ENCODE measurements around the gene OR1D5. TPM values are rescaled to one million over a fixed set of nuclear protein-coding genes. Genes with fewer than 3 reads are reported as not detected.
"Not testable (repeated sequence)": the region's sequence is repeated elsewhere in the genome, so short reads cannot be mapped to it uniquely, and the experiment has no call there.

Gene OR1D5
- total RNA-seq, 1 donor from 2014 or later = not detected

GRCh38 chr17:3033248-3033640 lies 30.2 kb downstream of the OR1D5 start:
- TF ChIP-seq CTCF (IDR thresholded peaks at IDR 0.05) = no peak
- intact Hi-C loops (cut with DNase I) = no loop called here
- no peak for DNase-seq (ENCODE audit: low spot score in 2 of 2)

GRCh38 chr17:3032258-3033247 lies 30.9 kb downstream of the OR1D5 start:
- DNase-seq (ENCODE audit: low spot score in 2 of 2) = peak in 1 of 2 donors; percentile 45
- Histone ChIP-seq H3K4me3 (no peak overlapping the region), H3K9me3 (no peaks in the 10 kb centered on the region), H3K27me3 (no peaks in the 10 kb centered on the region), H3K27ac (no peak overlapping the region), H3K36me3 (no peaks in the 10 kb centered on the region), H3K4me1 (no peaks in the 10 kb centered on the region)
- no peak for TF ChIP-seq CTCF (IDR thresholded peaks at IDR 0.05)
- intact Hi-C loops (cut with DNase I) = no loop called here

More at GRCh38 chr17:3033248-3033640, 30.2 kb downstream of the OR1D5 start:
- no peaks in the 10 kb centered on the region for H3K9me3 ChIP-seq
- H3K27ac ChIP-seq = no peak overlapping the region
- no peaks in the 10 kb centered on the region for H3K36me3 ChIP-seq
- H3K27me3 ChIP-seq = no peaks in the 10 kb centered on the region
- no peak overlapping the region for H3K4me3 ChIP-seq
- H3K4me1 ChIP-seq = no peaks in the 10 kb centered on the region

- H3K27me3 ChIP-seq; intact Hi-C loops (cut with DNase I); H3K4me1 ChIP-seq; H3K27ac ChIP-seq; H3K9me3 ChIP-seq; H3K36me3 ChIP-seq; H3K4me3 ChIP-seq: not testable (repeated sequence)
- peak in 1 of 2 donors; percentile 38 for DNase-seq (ENCODE audit: low spot score in 2 of 2)
Measured at GRCh38 chr17:3030852-3031470, 32.4 kb downstream of the OR1D5 start.

DNA sequence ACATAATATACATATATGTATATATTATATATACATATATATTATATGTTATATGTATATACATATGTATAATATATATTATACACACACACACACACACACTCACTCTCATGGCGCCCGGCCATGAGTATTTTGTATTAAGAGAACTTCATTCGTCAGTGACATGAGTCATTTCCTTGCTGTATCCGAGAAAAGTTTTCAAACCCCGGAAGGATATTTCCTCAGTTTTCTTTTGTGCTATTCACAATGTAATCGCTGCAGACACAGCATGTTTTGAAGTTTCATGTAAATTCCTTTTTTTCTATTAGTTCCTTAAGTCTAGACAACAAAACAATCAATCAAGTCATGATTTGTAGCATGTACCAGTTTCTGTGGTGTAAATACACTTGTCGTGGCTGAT lies 33.3 kb downstream of the OR1D5 start:
- TF ChIP-seq CTCF (IDR thresholded peaks at IDR 0.05) = no peak
- H3K27ac ChIP-seq = no peak overlapping the region
- H3K36me3 ChIP-seq = no peaks in the 10 kb centered on the region
- H3K9me3 ChIP-seq = no peaks in the 10 kb centered on the region
- intact Hi-C loops (cut with DNase I) = no loop called here
- H3K4me1 ChIP-seq = no peaks in the 10 kb centered on the region
- peak in 1 of 2 donors; percentile 31 for DNase-seq (ENCODE audit: low spot score in 2 of 2)
- no peaks in the 10 kb centered on the region for H3K27me3 ChIP-seq
- H3K4me3 ChIP-seq = no peak overlapping the region

- intact Hi-C loops (cut with DNase I) = no loop called here
- Histone ChIP-seq H3K27me3 (no peaks in the 10 kb centered on the region), H3K4me3 (no peak overlapping the region), H3K27ac (no peak overlapping the region), H3K4me1 (no peaks in the 10 kb centered on the region), H3K36me3 (no peaks in the 10 kb centered on the region), H3K9me3 (no peaks in the 10 kb centered on the region)
- TF ChIP-seq CTCF (IDR thresholded peaks at IDR 0.05) = no peak
- DNase-seq (ENCODE audit: low spot score in 2 of 2) = peak in 1 of 2 donors; percentile 41
Measured at GRCh38 chr17:3029213-3029913, 34.0 kb downstream of the OR1D5 start.
